ENCODE data around the gene ZBTB16. TPM values are rescaled to one million over a fixed set of nuclear protein-coding genes. Genes with fewer than 3 reads are reported as not detected.

Gene ZBTB16
- total and polyA plus RNA-seq, 2 experiments from 2014 or later = 0.29 to 1.4 TPM

GRCh38 chr11:114239753-114240161, 180.2 kb downstream of the ZBTB16 start:
- ATAC-seq (no peak), DNase-seq (ENCODE audit: low spot score) (no peak)
- H3K27me3 ChIP-seq (ENCODE audit: insufficient read depth) = no peaks in the 10 kb centered on the region
- H3K4me1 ChIP-seq (ENCODE audit: insufficient read depth) = no peaks in the 10 kb centered on the region
- no peak for TF ChIP-seq EZH2phosphoT487 (IDR thresholded peaks at IDR 0.05; ENCODE audit: unreplicated experiment)
- no peak for TF ChIP-seq EZH2 (IDR thresholded peaks at IDR 0.05; ENCODE audit: low read depth, unreplicated experiment)
- no peak for TF ChIP-seq REST (IDR thresholded peaks at IDR 0.05; ENCODE audit: unreplicated experiment)
- TF ChIP-seq CREB1 (CRISPR knock-in tag; IDR thresholded peaks at IDR 0.05; ENCODE audit: low read depth) = no peak
- TF ChIP-seq JUNB (IDR thresholded peaks at IDR 0.05; ENCODE audit: unreplicated experiment) = no peak
- no peak for TF ChIP-seq ZNF331 (CRISPR knock-in tag; IDR thresholded peaks at IDR 0.05; ENCODE audit: low read depth)
- no peak for TF ChIP-seq ETS1 (IDR thresholded peaks at IDR 0.05)
- no peak for TF ChIP-seq NANOG (IDR thresholded peaks at IDR 0.05; ENCODE audit: borderline replicate concordance)
- no peak for TF ChIP-seq CTCF (conservative IDR thresholded peaks at IDR 0.05; ENCODE audit: low read depth in 2 of 2)
- TF ChIP-seq ZNF462 (CRISPR knock-in tag; IDR thresholded peaks at IDR 0.05) = no peak
- TF ChIP-seq POLR2AphosphoS5 (IDR thresholded peaks at IDR 0.05; ENCODE audit: low read depth) = no peak
- no peak for TF ChIP-seq STAT1 (IDR thresholded peaks at IDR 0.05; ENCODE audit: unreplicated experiment)
- no peaks in the 10 kb centered on the region for H3K9me3 Mint-ChIP-seq
- no peak overlapping the region for H3K4me3 ChIP-seq
- H3K36me3 ChIP-seq (ENCODE audit: insufficient read depth) = no peaks in the 10 kb centered on the region
- H2AFZ ChIP-seq = no peak overlapping the region
- no peaks in the 10 kb centered on the region for H3F3A ChIP-seq (replicated peaks; ENCODE audit: low read depth)
- H3K4me1 Mint-ChIP-seq = peaks cover 11% of the 10 kb centered on the region
- H3K9me2 ChIP-seq (ENCODE audit: insufficient read depth) = no peaks in the 10 kb centered on the region
- no peak overlapping the region for H3K4me2 ChIP-seq
- no peaks in the 10 kb centered on the region for H4K20me1 ChIP-seq (replicated peaks; ENCODE audit: insufficient read depth)
- 0 out of 2 replicates have a peak overlapping the region, but pooled peaks have one; percentile 50 for H3K27ac Mint-ChIP-seq
- no peak overlapping the region for H3K4me3 Mint-ChIP-seq
- H3K27me3 Mint-ChIP-seq (ENCODE audit: insufficient read depth, low read depth, poor library complexity) = peaks cover 7% of the 10 kb centered on the region
- no peaks in the 10 kb centered on the region for H3K79me2 ChIP-seq (replicated peaks; ENCODE audit: insufficient read depth)
- no peak overlapping the region for H3K27ac ChIP-seq (ENCODE audit: low read depth)
- H3K36me3 Mint-ChIP-seq (ENCODE audit: low read depth) = no peaks in the 10 kb centered on the region

Measured in GM23338 (cell line).